ENCODE measurements around the gene PLCD4. TPM values are rescaled to one million over a fixed set of nuclear protein-coding genes. Genes with fewer than 3 reads are reported as not detected.

Gene PLCD4
- total RNA-seq, 3 donors from 2014 or later (not counting 1 experiment from before 2014, with no cell fraction given) = 0.43 to 0.83 (median 0.54) TPM

DNA sequence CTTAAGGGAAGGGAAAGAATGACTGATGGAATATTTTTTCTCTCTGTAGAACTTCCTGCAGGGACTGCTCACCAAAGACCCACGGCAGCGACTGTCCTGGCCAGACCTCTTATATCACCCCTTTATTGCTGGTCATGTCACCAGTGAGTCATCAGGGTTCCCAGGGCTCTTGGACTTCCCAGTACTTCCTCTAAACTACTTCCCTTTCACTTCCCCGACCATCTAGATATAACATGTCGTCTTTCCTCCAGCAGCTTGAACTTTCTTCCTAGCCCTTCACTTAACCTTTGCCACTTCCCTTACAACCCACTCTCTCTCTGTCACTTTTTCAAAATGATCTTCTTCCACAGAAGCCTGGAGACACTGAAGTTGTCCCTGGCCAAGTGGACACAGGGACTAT, 71.4 kb downstream of the PLCD4 start:
- 76% methylated on average over 4 of the region's 4 CpGs for WGBS (ENCODE audit: insufficient coverage)
- no peak overlapping the region for H3K27ac ChIP-seq (ENCODE audit: low read length)
- H3K4me1 Mint-ChIP-seq = no peaks in the 10 kb centered on the region

DNA sequence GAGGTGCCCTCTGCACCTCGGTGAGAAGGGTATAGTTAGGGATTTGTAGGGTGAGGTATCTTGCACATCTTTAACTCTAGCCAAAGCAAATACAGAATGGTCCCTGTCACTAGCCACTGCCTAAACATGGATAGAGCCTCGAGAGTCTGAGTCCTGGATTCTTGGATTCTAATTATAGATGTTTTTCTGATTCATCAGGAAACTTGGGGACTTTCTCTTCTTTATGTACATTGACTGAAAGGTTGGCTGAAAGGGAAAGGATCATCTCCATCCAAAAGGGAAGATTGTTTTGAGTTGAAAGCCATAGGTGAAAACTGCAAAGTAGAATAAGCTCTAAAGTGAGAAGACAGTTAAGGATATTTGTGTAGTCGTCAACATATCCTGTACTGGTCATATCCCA, 72.4 kb downstream of the PLCD4 start:
- Mint-ChIP-seq H3K27ac (no peak overlapping the region), H3K27me3 (ENCODE audit: low read depth in 2 of 2) (no peaks in the 10 kb centered on the region), H3K9me3 (no peaks in the 10 kb centered on the region), H3K36me3 (no peaks in the 10 kb centered on the region), H3K4me1 (no peaks in the 10 kb centered on the region), H3K4me3 (no peak overlapping the region)
- DNase-seq (no peak), ATAC-seq (no peak)
- no peaks in the 10 kb centered on the region for H3K27me3 ChIP-seq (ENCODE audit: control insufficient read depth, insufficient read depth, low read length)
- H3K27ac ChIP-seq (ENCODE audit: low read length) = no peak overlapping the region
- no peaks in the 10 kb centered on the region for H3K4me1 ChIP-seq (ENCODE audit: control insufficient read depth, insufficient read depth, low read length)
- intact Hi-C loops (cut with micrococcal nuclease) = no loop called here
- peaks cover 1% of the 10 kb centered on the region for H3K36me3 ChIP-seq (ENCODE audit: control insufficient read depth, insufficient read depth, low read length)
- TF ChIP-seq CTCF (IDR thresholded peaks at IDR 0.05) = no peak
- H3K9me3 ChIP-seq (ENCODE audit: control insufficient read depth, insufficient read depth, low read length) = no peaks in the 10 kb centered on the region
- WGBS (ENCODE audit: insufficient coverage) = 85% methylated on average over 3 of the region's 3 CpGs
- no peak overlapping the region for H3K4me3 ChIP-seq (ENCODE audit: low read length)

More for the DNA sequence above, 71.4 kb downstream of the PLCD4 start:
- no peak for ATAC-seq
- H3K36me3 ChIP-seq (ENCODE audit: control insufficient read depth, insufficient read depth, low read length) = no peaks in the 10 kb centered on the region
- intact Hi-C loops (cut with micrococcal nuclease) = no loop called here
- Mint-ChIP-seq H3K4me3 (no peak overlapping the region), H3K27me3 (ENCODE audit: low read depth in 2 of 2) (no peaks in the 10 kb centered on the region), H3K27ac (no peak overlapping the region), H3K36me3 (no peaks in the 10 kb centered on the region), H3K9me3 (no peaks in the 10 kb centered on the region)
- no peak overlapping the region for H3K4me3 ChIP-seq (ENCODE audit: low read length)
- no peaks in the 10 kb centered on the region for H3K27me3 ChIP-seq (ENCODE audit: control insufficient read depth, insufficient read depth, low read length)
- H3K9me3 ChIP-seq (ENCODE audit: control insufficient read depth, insufficient read depth, low read length) = no peaks in the 10 kb centered on the region
- no peaks in the 10 kb centered on the region for H3K4me1 ChIP-seq (ENCODE audit: control insufficient read depth, insufficient read depth, low read length)
- no peak for DNase-seq
- no peak for TF ChIP-seq CTCF (IDR thresholded peaks at IDR 0.05)

Other genes starting within 250 kb of the PLCD4 start
- gene SLC11A1, start 225.6 kb upstream of the PLCD4 start, total RNA-seq = 10 to 100 TPM; 17.9 to 53.5 (median 35.5) TPM
- 100 to 1,000 TPM; 223 to 273 (median 228) TPM for gene CTDSP1, start 208.0 kb upstream of the PLCD4 start, total RNA-seq
- 1 to 10 TPM; 1.5 to 1.8 (median 1.6) TPM for gene VIL1, start 188.8 kb upstream of the PLCD4 start, total RNA-seq
- gene USP37, start 39.5 kb upstream of the PLCD4 start, total RNA-seq = 10 to 100 TPM; 18.3 to 26.2 (median 21.6) TPM
- 10 to 100 TPM; 61.4 to 66.7 (median 66.3) TPM for gene CNOT9, start 39.1 kb upstream of the PLCD4 start, total RNA-seq
- gene ZNF142, start 51.7 kb downstream of the PLCD4 start, total RNA-seq = 10 to 100 TPM; 57.0 to 67.8 (median 62.6) TPM
- 10 to 100 TPM; 20.1 to 30.9 (median 20.5) TPM for gene BCS1L, start 51.8 kb downstream of the PLCD4 start, total RNA-seq
- gene RNF25, start 64.1 kb downstream of the PLCD4 start, total RNA-seq = 10 to 100 TPM; 16.5 to 22.8 (median 20.1) TPM
- 10 to 100 TPM; 20.0 to 20.3 (median 20.2) TPM for gene STK36, start 64.2 kb downstream of the PLCD4 start, total RNA-seq
- gene TTLL4, start 102.9 kb downstream of the PLCD4 start, total RNA-seq = 10 to 100 TPM; 20.2 to 25.5 (median 22.8) TPM
- 1 to 10 TPM in 1 of 3 donors, under 1 TPM in 1, not detected in 1; 0.61 to 1.6 TPM for gene CYP27A1, start 174.2 kb downstream of the PLCD4 start, total RNA-seq
- not detected for gene PRKAG3, start 223.9 kb downstream of the PLCD4 start, total RNA-seq

Measured in natural killer cell (primary cell).